Gastrocnemius medialis (tissue), 4 donors: ENCODE data around the gene AP3S2. TPM values are rescaled to one million over a fixed set of nuclear protein-coding genes. Genes with fewer than 3 reads are reported as not detected.
"Not testable (repeated sequence)": the region's sequence is repeated elsewhere in the genome, so short reads cannot be mapped to it uniquely, and the experiment has no call there.

Source experiments
- ATAC-seq, 2 donors: fragments of 150-250 bp; one replicate each; pipeline ENCODE4 v1.9.1; 2016
- DNase-seq, 2 donors: peaks; one replicate each; pipeline ENCODE4 v3.0.0-alpha.2; 2019
- H3K27ac ChIP-seq, 4 donors: fragments of 200-600 bp; sonication (generic); 1 replicate in 1 of 4; 2 replicates in 3 of 4; pipeline ENCODE4 v1.5.1; 2016 to 2018; ENCODE audit warnings: mild to moderate bottlenecking in 2 of 4, moderate library complexity in 1 of 4
- H3K27me3 ChIP-seq, 3 donors: fragments of 200-600 bp; sonication (generic) in 2 of 3; 1 replicate in 1 of 3; 2 replicates in 2 of 3; pipeline versions ENCODE4 v1.5.1 to v1.6.0; 2016 to 2019; ENCODE audit warnings: mild to moderate bottlenecking in 1 of 3, moderate library complexity in 1 of 3
- H3K36me3 ChIP-seq, 2 donors: fragments of 200-600 bp; sonication (generic) in 1 of 2; one replicate each; pipeline ENCODE4 v1.5.1; 2017 to 2018
- H3K4me1 ChIP-seq, 2 donors: fragments of 200-600 bp; sonication (generic) in 1 of 2; one replicate each; pipeline ENCODE4 v1.5.1; 2016 to 2017; ENCODE audit warnings: mild to moderate bottlenecking in 2 of 2
- H3K4me3 ChIP-seq, 4 donors: fragments of 200-600 bp; sonication (generic) in 3 of 4; 1 replicate in 1 of 4; 2 replicates in 3 of 4; pipeline ENCODE4 v1.5.1; 2016 to 2019; ENCODE audit warnings: mild to moderate bottlenecking in 2 of 4
- H3K9me3 ChIP-seq, 3 donors: fragments of 200-600 bp; sonication (generic) in 2 of 3; 1 replicate in 1 of 3; 2 replicates in 2 of 3; pipeline ENCODE4 v1.5.1; 2016 to 2019
- POLR2A ChIP-seq, 2 donors: fragments of 450-650 bp; IDR thresholded peaks; one replicate each; pipeline ENCODE4 v1.6.1; 2017; ENCODE audit warnings: antibody characterized with exemption in 2 of 2, mild to moderate bottlenecking in 2 of 2, moderate library complexity in 2 of 2
- in situ Hi-C, 4 donors: fragments of 200-750 bp; cut with MboI; loops; one replicate each; pipeline versions ENCODE4 v1.15.0 to v1.8.0; 2017; ENCODE audit warnings: low sequenced_read_pairs in 4 of 4
- intact Hi-C: fragments of 100-400 bp; cut with DNase I; formaldehyde crosslinking; loops from one replicate; pipeline ENCODE4 v1.15.1; 2023; ENCODE audit warnings: low total_unique reads
- total RNA-seq, 4 donors: library from RNA; depleted of rRNA; stranded (reverse); fragments of >200 nt; gene quantifications; one replicate each; pipeline versions ENCODE4 v1.1.0 to v1.2.3, GENCODE V29; 2016
- TF ChIP-seq, protein P1 (sequence below), 5 experiments: fragments of 450-650 bp in 3 of 5; fragments of 200-600 bp in 2 of 5; sonication (generic) in 2 of 5; IDR thresholded peaks in 4 of 5; conservative IDR thresholded peaks in 1 of 5; 1 replicate in 4 of 5; 2 replicates in 1 of 5; pipeline ENCODE4 v1.5.1; 2016 to 2019; ENCODE audit warnings: antibody characterized with exemption in 5 of 5, mild to moderate bottlenecking in 3 of 5, moderate library complexity in 3 of 5

The AP3S2 gene
- total RNA-seq, 4 donors from 2014 or later, result 48.4 to 82.6 (median 71.3) TPM

DNA sequence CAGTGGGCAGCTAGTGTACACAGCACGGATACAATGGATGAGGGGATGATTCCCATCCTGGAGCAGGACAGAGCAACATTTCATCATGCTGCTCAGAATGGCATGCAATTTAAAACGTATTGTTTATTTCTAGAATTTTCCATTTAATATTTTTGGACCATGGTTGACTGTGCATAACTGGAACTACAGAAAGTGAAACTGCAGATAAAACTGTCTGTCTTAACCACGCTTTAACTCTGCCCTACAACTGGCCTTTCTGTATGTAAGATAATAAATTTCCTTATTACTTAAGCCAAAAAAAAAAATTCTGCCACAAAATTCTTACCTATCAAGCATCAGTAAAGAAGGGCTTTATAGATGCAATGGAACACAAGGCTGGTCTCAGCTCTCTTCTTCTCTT, 33.4 kb downstream of the AP3S2 start:
- DNase-seq (no peak), ATAC-seq (no peak)
- intact Hi-C loops, result no loop called here
- no peak for TF ChIP-seq POLR2A (IDR thresholded peaks at IDR 0.05)
- TF ChIP-seq, protein P1, sequence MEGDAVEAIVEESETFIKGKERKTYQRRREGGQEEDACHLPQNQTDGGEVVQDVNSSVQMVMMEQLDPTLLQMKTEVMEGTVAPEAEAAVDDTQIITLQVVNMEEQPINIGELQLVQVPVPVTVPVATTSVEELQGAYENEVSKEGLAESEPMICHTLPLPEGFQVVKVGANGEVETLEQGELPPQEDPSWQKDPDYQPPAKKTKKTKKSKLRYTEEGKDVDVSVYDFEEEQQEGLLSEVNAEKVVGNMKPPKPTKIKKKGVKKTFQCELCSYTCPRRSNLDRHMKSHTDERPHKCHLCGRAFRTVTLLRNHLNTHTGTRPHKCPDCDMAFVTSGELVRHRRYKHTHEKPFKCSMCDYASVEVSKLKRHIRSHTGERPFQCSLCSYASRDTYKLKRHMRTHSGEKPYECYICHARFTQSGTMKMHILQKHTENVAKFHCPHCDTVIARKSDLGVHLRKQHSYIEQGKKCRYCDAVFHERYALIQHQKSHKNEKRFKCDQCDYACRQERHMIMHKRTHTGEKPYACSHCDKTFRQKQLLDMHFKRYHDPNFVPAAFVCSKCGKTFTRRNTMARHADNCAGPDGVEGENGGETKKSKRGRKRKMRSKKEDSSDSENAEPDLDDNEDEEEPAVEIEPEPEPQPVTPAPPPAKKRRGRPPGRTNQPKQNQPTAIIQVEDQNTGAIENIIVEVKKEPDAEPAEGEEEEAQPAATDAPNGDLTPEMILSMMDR (IDR thresholded peaks at IDR 0.05 in 4 of 5, conservative IDR thresholded peaks at IDR 0.05 in 1 of 5), result no peak
- H3K27ac ChIP-seq, result no peak overlapping the region
- no peaks in the 10 kb centered on the region for H3K27me3 ChIP-seq
- in situ Hi-C loops, result no loop called here
- H3K4me3 ChIP-seq, result no peak overlapping the region
- H3K9me3 ChIP-seq, result no peaks in the 10 kb centered on the region
- peaks cover 2 to 20% of the 10 kb centered on the region in 2 donors for H3K36me3 ChIP-seq
- peaks cover 1 to 13% of the 10 kb centered on the region in 2 donors for H3K4me1 ChIP-seq

DNA sequence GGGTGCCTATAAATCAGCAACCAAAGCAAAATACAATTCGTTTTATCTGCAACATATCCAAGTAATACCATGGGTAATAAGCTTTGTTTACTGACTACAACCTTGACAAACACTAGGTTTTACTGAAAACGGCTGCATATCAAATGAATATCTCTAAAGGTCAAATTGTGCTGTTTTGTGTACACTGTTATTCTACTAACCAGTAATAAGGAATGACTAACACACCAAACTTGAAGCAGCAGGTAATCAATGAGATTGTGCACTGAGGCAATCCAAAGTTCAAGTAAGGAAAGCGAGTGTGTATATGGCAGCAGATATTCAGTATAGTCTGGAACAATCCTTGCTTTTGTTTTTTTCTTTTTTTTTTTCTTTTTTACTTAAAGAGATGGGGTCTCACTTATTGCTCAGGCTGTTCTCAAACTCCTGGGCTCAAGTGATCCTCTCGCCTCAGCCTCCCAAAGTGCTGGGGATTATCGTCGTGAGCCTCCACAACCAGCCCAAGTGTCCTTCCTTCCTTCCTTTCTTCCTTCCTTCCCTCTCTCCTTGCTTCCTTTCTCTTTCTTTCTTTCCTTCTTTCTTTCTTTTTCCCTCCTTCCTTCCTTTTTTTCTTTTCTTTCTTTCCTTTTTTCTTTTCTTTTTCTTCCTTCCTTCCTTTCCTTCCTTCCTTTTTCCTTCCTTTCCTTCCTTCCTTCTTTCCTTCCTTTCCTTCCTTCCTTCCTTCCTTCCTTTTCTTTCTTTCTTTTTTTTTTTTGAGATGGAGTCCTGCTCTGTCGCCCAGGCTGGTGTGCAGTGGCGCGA, 34.9 kb downstream of the AP3S2 start:
- Histone ChIP-seq H3K27me3 (no peaks in the 10 kb centered on the region), H3K9me3 (no peaks in the 10 kb centered on the region), H3K27ac (no peak overlapping the region), H3K4me1 (peaks cover 0 to 2% of the 10 kb centered on the region in 2 donors), H3K4me3 (no peak overlapping the region), H3K36me3 (peaks cover 2 to 20% of the 10 kb centered on the region in 2 donors)
- in situ Hi-C loops, result no loop called here
- no peak for DNase-seq
- ATAC-seq, result no peak
- intact Hi-C loops, result no loop called here
- TF ChIP-seq, protein P1 (IDR thresholded peaks at IDR 0.05 in 4 of 5, conservative IDR thresholded peaks at IDR 0.05 in 1 of 5), result no peak
- no peak for TF ChIP-seq POLR2A (IDR thresholded peaks at IDR 0.05)

GRCh38 chr15:89857673-89858072, 36.1 kb downstream of the AP3S2 start:
- no peak for DNase-seq
- in situ Hi-C loops, result no loop called here
- Histone ChIP-seq H3K36me3 (peaks cover 2 to 17% of the 10 kb centered on the region in 2 donors), H3K9me3 (no peaks in the 10 kb centered on the region), H3K27me3 (no peaks in the 10 kb centered on the region), H3K27ac (no peak overlapping the region), H3K4me3 (no peak overlapping the region), H3K4me1 (peaks cover 0 to 5% of the 10 kb centered on the region in 2 donors)
- TF ChIP-seq, protein P1 (IDR thresholded peaks at IDR 0.05 in 4 of 5, conservative IDR thresholded peaks at IDR 0.05 in 1 of 5), result no peak
- no peak for TF ChIP-seq POLR2A (IDR thresholded peaks at IDR 0.05)
- no peak for ATAC-seq
- intact Hi-C loops, result no loop called here

GRCh38 chr15:89855948-89856347, 37.8 kb downstream of the AP3S2 start:
- H3K27ac ChIP-seq, result no peak overlapping the region
- no peak overlapping the region for H3K4me3 ChIP-seq
- peaks cover 2 to 12% of the 10 kb centered on the region in 2 donors for H3K36me3 ChIP-seq
- no peaks in the 10 kb centered on the region for H3K9me3 ChIP-seq
- TF ChIP-seq POLR2A (IDR thresholded peaks at IDR 0.05), result no peak
- TF ChIP-seq, protein P1 (IDR thresholded peaks at IDR 0.05 in 4 of 5, conservative IDR thresholded peaks at IDR 0.05 in 1 of 5), result no peak
- intact Hi-C loops, result no loop called here
- no peak for ATAC-seq
- H3K4me1 ChIP-seq, result peaks cover 3 to 22% of the 10 kb centered on the region in 2 donors
- DNase-seq, result no peak
- H3K27me3 ChIP-seq, result no peaks in the 10 kb centered on the region
- in situ Hi-C loops, result no loop called here

DNA sequence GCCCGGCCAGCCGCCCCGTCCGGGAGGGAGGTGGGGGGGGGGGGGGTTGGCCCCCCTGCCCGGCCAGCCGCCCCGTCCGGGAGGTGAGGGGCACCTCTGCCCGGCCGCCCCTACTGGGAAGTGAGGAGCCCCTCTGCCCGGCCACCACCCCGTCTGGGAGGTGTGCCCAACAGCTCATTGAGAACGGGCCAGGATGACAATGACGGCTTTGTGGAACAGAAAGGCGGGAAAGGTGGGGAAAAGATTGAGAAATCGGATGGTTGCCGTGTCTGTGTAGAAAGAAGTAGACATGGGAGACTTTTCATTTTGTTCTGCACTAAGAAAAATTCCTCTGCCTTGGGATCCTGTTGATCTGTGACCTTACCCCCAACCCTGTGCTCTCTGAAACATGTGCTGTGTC, 38.9 kb downstream of the AP3S2 start:
- DNase-seq, in situ Hi-C loops, ATAC-seq, H3K4me3 ChIP-seq, H3K27me3 ChIP-seq, H3K36me3 ChIP-seq, H3K27ac ChIP-seq, H3K9me3 ChIP-seq, intact Hi-C loops: not testable (repeated sequence)
- H3K4me1 ChIP-seq, result peaks cover 3 to 25% of the 10 kb centered on the region in 2 donors
